Gastroesophageal sphincter (tissue), 4 donors: ENCODE results near the gene AMY1C. TPM values are rescaled to one million over a fixed set of nuclear protein-coding genes. Genes with fewer than 3 reads are reported as not detected.

Experiments used
- ATAC-seq: fragments of 150-250 bp; one replicate; pipeline ENCODE4 v1.9.1; 2016; ENCODE audit warnings: mild to moderate bottlenecking, moderate library complexity
- H3K27ac ChIP-seq, 4 donors: fragments of 200-600 bp; sonication (generic) in 3 of 4; 1 replicate in 3 of 4; 2 replicates in 1 of 4; pipeline ENCODE4 v1.5.1; 2016 to 2019
- H3K27me3 ChIP-seq: fragments of 200-600 bp; sonication (generic); one replicate; pipeline ENCODE4 v1.5.1; 2019
- H3K36me3 ChIP-seq, 2 donors: fragments of 200-600 bp; sonication (generic); one replicate each; pipeline ENCODE4 v1.5.1; 2019; ENCODE audit warnings: control low read depth in 1 of 2
- H3K4me1 ChIP-seq, 3 donors: fragments of 200-600 bp; sonication (generic); 1 replicate in 2 of 3; 2 replicates in 1 of 3; pipeline ENCODE4 v1.5.1; 2016 to 2019; ENCODE audit warnings: control low read depth in 2 of 3
- H3K4me3 ChIP-seq, 2 donors: fragments of 200-600 bp; sonication (generic); one replicate each; pipeline ENCODE4 v1.5.1; 2019; ENCODE audit warnings: mild to moderate bottlenecking in 1 of 2, moderate library complexity in 1 of 2
- H3K9me3 ChIP-seq, 3 donors: fragments of 200-600 bp; sonication (generic); one replicate each; pipeline ENCODE4 v1.5.1; 2017 to 2019; ENCODE audit warnings: control low read depth in 2 of 3
- EP300 ChIP-seq: sonication (generic); formaldehyde crosslinking; IDR thresholded peaks from one replicate; pipeline ENCODE4 v1.6.1; 2017; ENCODE audit warnings: antibody characterized with exemption, mild to moderate bottlenecking
- POLR2A ChIP-seq, 2 donors: fragments of 450-650 bp; IDR thresholded peaks; one replicate each; pipeline ENCODE4 v1.6.1; 2017; ENCODE audit warnings: antibody characterized with exemption in 2 of 2, mild to moderate bottlenecking in 2 of 2, moderate library complexity in 1 of 2
- POLR2AphosphoS5 ChIP-seq: sonication (generic); formaldehyde crosslinking; IDR thresholded peaks from one replicate; pipeline ENCODE4 v1.6.1; 2017; ENCODE audit warnings: antibody characterized with exemption
- WGBS, 2 donors: methylation state at CpG; one replicate each; pipeline ENCODE4 v1.1.5; 2018; ENCODE audit warnings: low coverage in 1 of 2; 5-methylcytosine and 5-hydroxymethylcytosine counted together
- total RNA-seq, 4 donors: library from RNA; depleted of rRNA; stranded (reverse); fragments of >200 nt; gene quantifications; one replicate each; pipeline ENCODE4 v1.1.0, GENCODE V29; 2016
- TF ChIP-seq, protein P1 (sequence below), 4 experiments: fragments of 200-600 bp in 2 of 4; fragments of 450-650 bp in 2 of 4; sonication (generic) in 1 of 4; IDR thresholded peaks; one replicate each; pipeline ENCODE4 v1.5.1; 2017 to 2019; ENCODE audit warnings: antibody characterized with exemption in 4 of 4, mild to moderate bottlenecking in 2 of 4, moderate library complexity in 2 of 4

The AMY1C gene
- total RNA-seq, 4 donors from 2014 or later: not detected

GRCh38 chr1:103761896-103762295 lies 12.2 kb downstream of the AMY1C start:
- Histone ChIP-seq H3K4me1 (no peaks in the 10 kb centered on the region), H3K36me3 (no peaks in the 10 kb centered on the region), H3K4me3 (no peak overlapping the region), H3K27ac (no peak overlapping the region), H3K9me3 (peaks cover 0 to 11% (median 0%) of the 10 kb centered on the region in 3 donors), H3K27me3 (no peaks in the 10 kb centered on the region)
- no peak for TF ChIP-seq POLR2AphosphoS5
- no peak for TF ChIP-seq EP300
- TF ChIP-seq POLR2A (IDR thresholded peaks at IDR 0.05): no peak
- TF ChIP-seq, protein P1, sequence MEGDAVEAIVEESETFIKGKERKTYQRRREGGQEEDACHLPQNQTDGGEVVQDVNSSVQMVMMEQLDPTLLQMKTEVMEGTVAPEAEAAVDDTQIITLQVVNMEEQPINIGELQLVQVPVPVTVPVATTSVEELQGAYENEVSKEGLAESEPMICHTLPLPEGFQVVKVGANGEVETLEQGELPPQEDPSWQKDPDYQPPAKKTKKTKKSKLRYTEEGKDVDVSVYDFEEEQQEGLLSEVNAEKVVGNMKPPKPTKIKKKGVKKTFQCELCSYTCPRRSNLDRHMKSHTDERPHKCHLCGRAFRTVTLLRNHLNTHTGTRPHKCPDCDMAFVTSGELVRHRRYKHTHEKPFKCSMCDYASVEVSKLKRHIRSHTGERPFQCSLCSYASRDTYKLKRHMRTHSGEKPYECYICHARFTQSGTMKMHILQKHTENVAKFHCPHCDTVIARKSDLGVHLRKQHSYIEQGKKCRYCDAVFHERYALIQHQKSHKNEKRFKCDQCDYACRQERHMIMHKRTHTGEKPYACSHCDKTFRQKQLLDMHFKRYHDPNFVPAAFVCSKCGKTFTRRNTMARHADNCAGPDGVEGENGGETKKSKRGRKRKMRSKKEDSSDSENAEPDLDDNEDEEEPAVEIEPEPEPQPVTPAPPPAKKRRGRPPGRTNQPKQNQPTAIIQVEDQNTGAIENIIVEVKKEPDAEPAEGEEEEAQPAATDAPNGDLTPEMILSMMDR (IDR thresholded peaks at IDR 0.05): no peak
- ATAC-seq: no peak

DNA sequence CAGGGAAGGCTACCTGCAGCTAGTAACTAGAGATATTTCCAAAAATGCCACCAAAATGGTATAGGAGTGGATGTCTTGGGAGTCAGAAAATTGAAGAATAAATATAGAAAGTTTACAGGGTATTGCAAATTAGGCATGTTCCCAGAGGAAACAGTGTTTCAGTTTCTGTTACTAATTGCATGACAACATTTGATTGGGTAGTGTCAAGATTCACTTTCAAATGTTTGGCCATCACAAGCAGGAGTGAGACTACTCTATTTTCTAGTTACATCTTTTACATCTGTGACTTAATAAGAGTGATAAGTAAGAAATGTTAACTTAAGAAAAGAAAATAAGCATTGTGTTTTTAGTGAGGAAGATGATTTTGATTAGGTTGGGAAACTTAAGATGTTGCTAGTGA lies 30.2 kb downstream of the AMY1C start:
- Histone ChIP-seq H3K4me1 (no peaks in the 10 kb centered on the region), H3K9me3 (no peaks in the 10 kb centered on the region), H3K27ac (no peak overlapping the region), H3K27me3 (no peaks in the 10 kb centered on the region), H3K4me3 (no peak overlapping the region), H3K36me3 (no peaks in the 10 kb centered on the region)
- ATAC-seq: no peak
- TF ChIP-seq EP300: no peak
- TF ChIP-seq POLR2AphosphoS5: no peak
- TF ChIP-seq, protein P1 (IDR thresholded peaks at IDR 0.05): no peak
- no peak for TF ChIP-seq POLR2A (IDR thresholded peaks at IDR 0.05)

DNA sequence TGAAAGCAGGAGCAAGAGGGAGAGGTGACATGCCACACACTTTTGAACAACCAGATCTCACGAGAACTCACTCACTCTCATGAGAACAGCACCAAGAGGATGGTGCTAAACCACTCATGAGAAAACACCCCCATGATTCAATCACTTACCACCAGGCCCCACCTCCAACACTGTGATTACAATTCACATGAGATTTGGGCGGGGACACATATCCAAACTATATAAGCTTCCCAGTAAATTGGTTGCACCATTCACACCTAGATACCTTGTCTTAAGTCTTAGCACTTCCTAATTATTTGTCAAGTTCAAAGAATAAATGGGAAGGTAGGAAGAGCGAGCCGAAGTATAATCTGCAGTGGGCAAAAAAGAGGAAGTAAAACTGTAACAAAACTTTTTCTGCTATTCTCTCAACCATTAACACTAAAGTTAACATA lies 34.3 kb downstream of the AMY1C start:
- Histone ChIP-seq H3K36me3 (no peaks in the 10 kb centered on the region), H3K9me3 (no peaks in the 10 kb centered on the region), H3K4me3 (no peak overlapping the region), H3K27ac (no peak overlapping the region), H3K27me3 (no peaks in the 10 kb centered on the region), H3K4me1 (no peaks in the 10 kb centered on the region)
- WGBS, 2 donors: 55% methylated on average over 4 of the region's 4 CpGs; no CpG with 5 or more reads in 1 of the 2 donors
- ATAC-seq: no peak
- no peak for TF ChIP-seq EP300
- TF ChIP-seq, protein P1 (IDR thresholded peaks at IDR 0.05): no peak
- TF ChIP-seq POLR2AphosphoS5: no peak
- TF ChIP-seq POLR2A (IDR thresholded peaks at IDR 0.05): no peak

- Histone ChIP-seq H3K27me3 (no peaks in the 10 kb centered on the region), H3K36me3 (no peaks in the 10 kb centered on the region), H3K4me1 (no peaks in the 10 kb centered on the region), H3K27ac (no peak overlapping the region), H3K4me3 (no peak overlapping the region), H3K9me3 (no peaks in the 10 kb centered on the region)
- ATAC-seq: no peak
- TF ChIP-seq POLR2A (IDR thresholded peaks at IDR 0.05) (no peak), POLR2AphosphoS5 (no peak), EP300 (no peak)
- TF ChIP-seq, protein P1 (IDR thresholded peaks at IDR 0.05): no peak
- WGBS, 2 donors: 23 to 46% methylated on average over 1 of the region's 1 CpG
Observed at GRCh38 chr1:103788377-103788776, 38.7 kb downstream of the AMY1C start.

GRCh38 chr1:103790172-103790571 lies 40.5 kb downstream of the AMY1C start:
- Histone ChIP-seq H3K36me3 (no peaks in the 10 kb centered on the region), H3K4me3 (no peak overlapping the region), H3K9me3 (no peaks in the 10 kb centered on the region), H3K27me3 (no peaks in the 10 kb centered on the region), H3K4me1 (no peaks in the 10 kb centered on the region), H3K27ac (no peak overlapping the region)
- TF ChIP-seq, protein P1 (IDR thresholded peaks at IDR 0.05): no peak
- TF ChIP-seq EP300 (no peak), POLR2A (IDR thresholded peaks at IDR 0.05) (no peak), POLR2AphosphoS5 (no peak)
- ATAC-seq: no peak
- WGBS, 2 donors: 78 to 88% methylated on average over 2 of the region's 2 CpGs

Other genes starting within 250 kb of the AMY1C start
- gene RNPC3, start 224.2 kb upstream of the AMY1C start, total RNA-seq: 10 to 100 TPM in 3 of 4 donors, 1 to 10 TPM in 1; 9.3 to 56.2 (median 19.3) TPM
- 10 to 100 TPM; 31.4 to 59.6 (median 44.3) TPM for gene AMY2B, start 178.3 kb upstream of the AMY1C start, total RNA-seq
- gene AMY2A, start 132.5 kb upstream of the AMY1C start, total RNA-seq: 1 to 10 TPM in 1 of 4 donors, not detected in 3; 1.9 TPM
- gene AMY1A, start 94.1 kb upstream of the AMY1C start, total RNA-seq: not detected
- not detected for gene AMY1B, start 53.7 kb upstream of the AMY1C start, total RNA-seq